HEK293 (cell line): Measurements from ENCODE around the gene TNFAIP8L2.

Experiments
- CTCF ChIA-PET: fragments of 350-600 bp; formaldehyde crosslinking; extraction: SDS; loops from one replicate; lab custom pipeline; 2021; ENCODE audit warnings: antibody characterized with exemption; lab: Yijun Ruan, JAX
- POLR2A ChIA-PET: fragments of 300-600 bp; formaldehyde crosslinking; extraction: SDS; loops from one replicate; lab custom pipeline; 2020; ENCODE audit warnings: antibody characterized with exemption, inconsistent platforms; lab: Yijun Ruan, JAX
- H3K27ac ChIP-seq: fragments of 200-500 bp; sonication (Bioruptor generic); 2 replicates; pipeline ENCODE4 v1.5.1; 2014; ENCODE audit warnings: low read depth, low read length, control low read depth, inconsistent platforms; ENCODE audit errors: extremely low read depth
- H3K36me3 ChIP-seq, 2 experiments: fragments of 200-500 bp in 1 of 2; sonication (Bioruptor generic) in 1 of 2; 1 replicate in 1 of 2; 2 replicates in 1 of 2; pipeline ENCODE4 v1.5.1; 2014 to 2017; ENCODE audit warnings: inconsistent platforms in 2 of 2, low read length in 2 of 2; ENCODE audit not compliant: control insufficient read depth in 2 of 2, insufficient read depth in 1 of 2
- H3K4me1 ChIP-seq: fragments of 200-500 bp; sonication (Bioruptor generic); 2 replicates; pipeline ENCODE4 v1.5.1; 2014; ENCODE audit warnings: mild to moderate bottlenecking, low read length, inconsistent platforms; ENCODE audit not compliant: control insufficient read depth, insufficient read depth
- H3K4me3 ChIP-seq: 2 replicates; pipeline ENCODE4 v1.5.1; 2011; ENCODE audit warnings: low read depth, mild to moderate bottlenecking, control low read depth, low read length, moderate library complexity
- H3K9me3 ChIP-seq: fragments of 200-500 bp; sonication (Bioruptor generic); 2 replicates; pipeline ENCODE4 v1.5.1; 2014; ENCODE audit warnings: low read depth, low read length, inconsistent platforms; ENCODE audit not compliant: control insufficient read depth, insufficient read depth
- GFI1B ChIP-seq: fragments of 450-650 bp; formaldehyde crosslinking; IDR thresholded peaks from 2 replicates; pipeline ENCODE4 v1.5.1; 2016; ENCODE audit warnings: missing biosample characterization, missing genetic modification characterization
- KLF7 ChIP-seq: fragments of 450-650 bp; formaldehyde crosslinking; IDR thresholded peaks from 2 replicates; pipeline ENCODE4 v1.5.1; 2016; ENCODE audit warnings: missing biosample characterization, missing genetic modification characterization, borderline replicate concordance
- KLF9 ChIP-seq: fragments of 450-650 bp; formaldehyde crosslinking; IDR thresholded peaks from 2 replicates; pipeline ENCODE4 v1.5.1; 2016; ENCODE audit warnings: missing biosample characterization, missing genetic modification characterization, low read depth
- OVOL3 ChIP-seq: fragments of 450-650 bp; formaldehyde crosslinking; IDR thresholded peaks from 2 replicates; pipeline ENCODE4 v1.5.1; 2016; ENCODE audit warnings: missing biosample characterization, missing genetic modification characterization
- PATZ1 ChIP-seq: fragments of 450-650 bp; formaldehyde crosslinking; IDR thresholded peaks from 2 replicates; pipeline ENCODE4 v1.5.1; 2016; ENCODE audit warnings: missing biosample characterization, missing genetic modification characterization
- PBX3 ChIP-seq: sonication (generic); formaldehyde crosslinking; IDR thresholded peaks from 2 replicates; pipeline ENCODE4 v1.8.1; 2022; ENCODE audit warnings: mild to moderate bottlenecking, moderate library complexity, missing genetic modification reagents
- PRDM10 ChIP-seq: fragments of 450-650 bp; formaldehyde crosslinking; IDR thresholded peaks from 2 replicates; pipeline ENCODE4 v1.5.1; 2016; ENCODE audit warnings: missing biosample characterization, missing genetic modification characterization
- RBAK ChIP-seq: fragments of 450-650 bp; formaldehyde crosslinking; IDR thresholded peaks from 2 replicates; pipeline ENCODE4 v1.5.1; 2016; ENCODE audit warnings: missing biosample characterization, missing genetic modification characterization
- REPIN1 ChIP-seq: fragments of 450-650 bp; formaldehyde crosslinking; IDR thresholded peaks from 2 replicates; pipeline ENCODE4 v1.5.1; 2017; ENCODE audit warnings: missing biosample characterization, missing genetic modification characterization, low read depth
- YY1 ChIP-seq: fragments of 450-650 bp; formaldehyde crosslinking; IDR thresholded peaks from 2 replicates; pipeline ENCODE4 v1.5.1; 2018; ENCODE audit warnings: missing biosample characterization, missing genetic modification characterization
- ZBTB1 ChIP-seq: fragments of 450-650 bp; formaldehyde crosslinking; IDR thresholded peaks from 2 replicates; pipeline ENCODE4 v1.5.1; 2016; ENCODE audit warnings: missing biosample characterization, missing genetic modification characterization
- ZNF174 ChIP-seq: fragments of 450-650 bp; formaldehyde crosslinking; IDR thresholded peaks from 2 replicates; pipeline ENCODE4 v1.5.0; 2017; ENCODE audit warnings: missing biosample characterization, mild to moderate bottlenecking, missing genetic modification characterization
- ZNF184 ChIP-seq: fragments of 450-650 bp; IDR thresholded peaks from 2 replicates; pipeline ENCODE4 v1.5.1; 2018; ENCODE audit warnings: missing biosample characterization, mild to moderate bottlenecking, missing genetic modification characterization
- ZNF202 ChIP-seq: fragments of 450-650 bp; formaldehyde crosslinking; IDR thresholded peaks from 2 replicates; pipeline ENCODE4 v1.5.1; 2016; ENCODE audit warnings: missing biosample characterization, missing genetic modification characterization, borderline replicate concordance
- ZNF24 ChIP-seq: fragments of 450-650 bp; formaldehyde crosslinking; IDR thresholded peaks from 2 replicates; pipeline ENCODE4 v1.5.1; 2016; ENCODE audit warnings: missing biosample characterization, missing genetic modification characterization
- ZNF610 ChIP-seq: fragments of 450-650 bp; formaldehyde crosslinking; IDR thresholded peaks from 2 replicates; pipeline ENCODE4 v1.5.1; 2016; ENCODE audit warnings: missing biosample characterization, missing genetic modification characterization, borderline replicate concordance
- ZNF692 ChIP-seq: fragments of 450-650 bp; formaldehyde crosslinking; IDR thresholded peaks from 2 replicates; pipeline ENCODE4 v1.5.1; 2016; ENCODE audit warnings: missing biosample characterization, missing genetic modification characterization
- ZNF707 ChIP-seq: fragments of 450-650 bp; formaldehyde crosslinking; IDR thresholded peaks from 2 replicates; pipeline ENCODE4 v1.5.1; 2016; ENCODE audit warnings: missing biosample characterization, missing genetic modification characterization
- ZSCAN23 ChIP-seq: fragments of 450-650 bp; formaldehyde crosslinking; IDR thresholded peaks from 2 replicates; pipeline ENCODE4 v1.5.1; 2016; ENCODE audit warnings: missing biosample characterization, missing genetic modification characterization
- ZSCAN30 ChIP-seq: fragments of 450-650 bp; IDR thresholded peaks from 2 replicates; pipeline ENCODE4 v1.5.1; 2018; ENCODE audit warnings: missing biosample characterization, mild to moderate bottlenecking, missing genetic modification characterization, moderate library complexity
- TF ChIP-seq, protein P1 (sequence below): fragments of 450-650 bp; formaldehyde crosslinking; IDR thresholded peaks from 2 replicates; pipeline ENCODE4 v1.5.0; 2017; ENCODE audit warnings: missing biosample characterization, missing genetic modification characterization, borderline replicate concordance

Gene TNFAIP8L2

GRCh38 chr1:151131701-151132334 lies 24.6 kb upstream of the TNFAIP8L2 start (continued):
- TF ChIP-seq ZNF184 (tag by site-specific recombination) (no peak), ZBTB1 (tag by site-specific recombination) (no peak), PATZ1 (tag by site-specific recombination) (no peak), ZNF692 (no peak), YY1 (no peak)

DNA sequence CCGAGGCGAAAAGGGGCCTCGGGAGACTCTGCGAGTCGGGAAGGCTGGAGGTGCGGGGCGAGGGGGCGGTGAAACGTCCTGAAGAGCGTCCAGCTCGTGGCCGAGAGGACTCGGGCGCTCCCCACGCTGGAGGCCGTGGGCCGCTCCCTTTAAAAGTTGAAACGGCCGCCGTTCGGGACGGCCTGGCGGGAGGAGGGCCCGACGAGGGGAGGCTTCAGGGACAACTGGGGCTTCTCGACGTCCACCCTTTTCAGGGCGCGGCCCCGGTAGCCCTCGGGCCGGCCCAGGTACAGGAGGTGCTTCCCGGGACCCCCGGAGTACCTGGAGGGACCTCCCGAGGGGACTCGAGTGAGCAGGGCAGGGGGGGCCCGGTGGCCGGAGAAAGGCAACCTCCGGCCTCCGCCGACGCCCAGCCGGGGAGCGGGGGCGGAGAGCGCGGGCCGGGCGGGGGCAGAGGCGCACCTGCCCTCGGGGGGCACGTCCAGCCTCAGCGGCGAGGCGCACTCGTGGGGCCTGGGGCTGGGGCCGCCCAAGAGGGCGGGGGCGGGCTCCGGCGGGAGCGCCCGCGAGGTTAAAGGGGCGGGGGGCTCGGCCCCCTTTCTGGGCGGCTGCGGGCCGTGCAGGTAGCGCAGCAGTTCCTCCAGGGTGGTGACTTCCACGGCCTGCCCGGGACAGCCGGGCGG lies 24.0 kb upstream of the TNFAIP8L2 start:
- Histone ChIP-seq H3K9me3 (no peaks in the 10 kb centered on the region), H3K4me3 (no peak overlapping the region), H3K27ac (no peak overlapping the region), H3K36me3 (peaks cover 0 to 45% of the 10 kb centered on the region in 2 experiments; a peak in 1 of 3 replicates), H3K4me1 (no peaks in the 10 kb centered on the region)
- ChIA-PET POLR2A (no interaction called here), CTCF (no interaction called here)
- TF ChIP-seq OVOL3: no peak
- TF ChIP-seq KLF7 (tag by site-specific recombination): no peak
- no peak for TF ChIP-seq PRDM10 (tag by site-specific recombination)
- TF ChIP-seq ZNF24: no peak
- no peak for TF ChIP-seq KLF9 (tag by site-specific recombination)
- TF ChIP-seq ZNF174 (tag by site-specific recombination): no peak
- TF ChIP-seq GFI1B: no peak
- TF ChIP-seq ZSCAN23 (tag by site-specific recombination): no peak
- TF ChIP-seq ZNF184 (tag by site-specific recombination): no peak
- no peak for TF ChIP-seq REPIN1 (tag by site-specific recombination)
- TF ChIP-seq ZNF202 (tag by site-specific recombination): no peak
- no peak for TF ChIP-seq ZNF707
- TF ChIP-seq ZSCAN30 (tag by site-specific recombination): no peak
- TF ChIP-seq PBX3 (CRISPR knock-in tag): no peak
- TF ChIP-seq RBAK (tag by site-specific recombination): no peak
- TF ChIP-seq ZNF610: no peak
- TF ChIP-seq, protein P1, sequence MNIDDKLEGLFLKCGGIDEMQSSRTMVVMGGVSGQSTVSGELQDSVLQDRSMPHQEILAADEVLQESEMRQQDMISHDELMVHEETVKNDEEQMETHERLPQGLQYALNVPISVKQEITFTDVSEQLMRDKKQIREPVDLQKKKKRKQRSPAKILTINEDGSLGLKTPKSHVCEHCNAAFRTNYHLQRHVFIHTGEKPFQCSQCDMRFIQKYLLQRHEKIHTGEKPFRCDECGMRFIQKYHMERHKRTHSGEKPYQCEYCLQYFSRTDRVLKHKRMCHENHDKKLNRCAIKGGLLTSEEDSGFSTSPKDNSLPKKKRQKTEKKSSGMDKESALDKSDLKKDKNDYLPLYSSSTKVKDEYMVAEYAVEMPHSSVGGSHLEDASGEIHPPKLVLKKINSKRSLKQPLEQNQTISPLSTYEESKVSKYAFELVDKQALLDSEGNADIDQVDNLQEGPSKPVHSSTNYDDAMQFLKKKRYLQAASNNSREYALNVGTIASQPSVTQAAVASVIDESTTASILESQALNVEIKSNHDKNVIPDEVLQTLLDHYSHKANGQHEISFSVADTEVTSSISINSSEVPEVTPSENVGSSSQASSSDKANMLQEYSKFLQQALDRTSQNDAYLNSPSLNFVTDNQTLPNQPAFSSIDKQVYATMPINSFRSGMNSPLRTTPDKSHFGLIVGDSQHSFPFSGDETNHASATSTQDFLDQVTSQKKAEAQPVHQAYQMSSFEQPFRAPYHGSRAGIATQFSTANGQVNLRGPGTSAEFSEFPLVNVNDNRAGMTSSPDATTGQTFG (tag by site-specific recombination): no peak
